ENCODE results near the gene PES1. TPM values are rescaled to one million over a fixed set of nuclear protein-coding genes. Genes with fewer than 3 reads are reported as not detected.

PES1 gene
- total RNA-seq, 4 donors from 2014 or later: 50.9 to 99.2 (median 54.0) TPM

- DNase-seq (ENCODE audit: low spot score): no peak
- no peak for ATAC-seq (ENCODE audit: low FRiP score)
- TF ChIP-seq, protein P1, sequence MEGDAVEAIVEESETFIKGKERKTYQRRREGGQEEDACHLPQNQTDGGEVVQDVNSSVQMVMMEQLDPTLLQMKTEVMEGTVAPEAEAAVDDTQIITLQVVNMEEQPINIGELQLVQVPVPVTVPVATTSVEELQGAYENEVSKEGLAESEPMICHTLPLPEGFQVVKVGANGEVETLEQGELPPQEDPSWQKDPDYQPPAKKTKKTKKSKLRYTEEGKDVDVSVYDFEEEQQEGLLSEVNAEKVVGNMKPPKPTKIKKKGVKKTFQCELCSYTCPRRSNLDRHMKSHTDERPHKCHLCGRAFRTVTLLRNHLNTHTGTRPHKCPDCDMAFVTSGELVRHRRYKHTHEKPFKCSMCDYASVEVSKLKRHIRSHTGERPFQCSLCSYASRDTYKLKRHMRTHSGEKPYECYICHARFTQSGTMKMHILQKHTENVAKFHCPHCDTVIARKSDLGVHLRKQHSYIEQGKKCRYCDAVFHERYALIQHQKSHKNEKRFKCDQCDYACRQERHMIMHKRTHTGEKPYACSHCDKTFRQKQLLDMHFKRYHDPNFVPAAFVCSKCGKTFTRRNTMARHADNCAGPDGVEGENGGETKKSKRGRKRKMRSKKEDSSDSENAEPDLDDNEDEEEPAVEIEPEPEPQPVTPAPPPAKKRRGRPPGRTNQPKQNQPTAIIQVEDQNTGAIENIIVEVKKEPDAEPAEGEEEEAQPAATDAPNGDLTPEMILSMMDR (IDR thresholded peaks at IDR 0.05): no peak
These were observed 7.3 kb downstream of the PES1 start for GRCh38 chr22:30584441-30584840.

GRCh38 chr22:30582788-30583545 lies 8.7 kb downstream of the PES1 start:
- DNase-seq (ENCODE audit: low spot score): no peak
- ATAC-seq (ENCODE audit: low FRiP score): no peak
- TF ChIP-seq, protein P1 (IDR thresholded peaks at IDR 0.05): no peak

GRCh38 chr22:30582051-30582450 lies 9.7 kb downstream of the PES1 start:
- DNase-seq (ENCODE audit: low spot score) (no peak), ATAC-seq (ENCODE audit: low FRiP score) (no peak)
- TF ChIP-seq, protein P1 (IDR thresholded peaks at IDR 0.05): no peak

DNA sequence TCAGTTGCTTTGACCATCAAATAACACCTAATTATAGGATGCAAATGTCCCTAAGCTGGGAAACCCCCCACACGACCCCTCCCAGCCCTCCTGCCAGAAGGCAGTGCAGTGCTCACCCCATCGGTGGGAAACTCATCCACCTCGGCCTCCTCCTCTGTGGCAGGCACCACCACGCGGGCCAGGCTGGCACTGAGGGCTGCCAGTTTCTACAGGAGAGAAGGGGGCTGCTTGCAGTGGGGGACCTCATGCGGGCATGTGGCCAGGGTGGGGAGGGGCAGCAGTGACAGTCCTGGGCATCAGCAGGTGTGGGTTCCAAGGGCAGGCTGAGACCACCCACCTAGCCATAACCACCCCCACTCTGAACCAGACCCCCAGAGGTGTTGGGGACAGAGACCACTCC lies 10.8 kb downstream of the PES1 start:
- no peak for DNase-seq (ENCODE audit: low spot score)
- TF ChIP-seq, protein P1 (IDR thresholded peaks at IDR 0.05): no peak
- ATAC-seq (ENCODE audit: low FRiP score): no peak

GRCh38 chr22:30578481-30578880 lies 13.2 kb downstream of the PES1 start:
- no peak for ATAC-seq (ENCODE audit: low FRiP score)
- TF ChIP-seq, protein P1 (IDR thresholded peaks at IDR 0.05): no peak
- DNase-seq (ENCODE audit: low spot score): no peak

- DNase-seq (ENCODE audit: low spot score) (no peak), ATAC-seq (ENCODE audit: low FRiP score) (no peak)
- TF ChIP-seq, protein P1 (IDR thresholded peaks at IDR 0.05): no peak
These were observed 15.9 kb downstream of the PES1 start for GRCh38 chr22:30575859-30576258.

- DNase-seq (ENCODE audit: low spot score): no peak
These were observed 16.6 kb downstream of the PES1 start for GRCh38 chr22:30574997-30575671.

More at GRCh38 chr22:30574997-30575671, 16.6 kb downstream of the PES1 start:
- TF ChIP-seq, protein P1 (IDR thresholded peaks at IDR 0.05): no peak
- ATAC-seq (ENCODE audit: low FRiP score): peak; percentile 70

Measured in omental fat pad (tissue), 4 donors.